Activated B cell treated with CpG ODN at 0.5 μM for 24 hours (primary cell): ENCODE data around the gene GLB1L2. TPM values are rescaled to one million over a fixed set of nuclear protein-coding genes. Genes with fewer than 3 reads are reported as not detected.

Experiments
- ATAC-seq: fragments of 200-7000 bp; cut with Tn5 transposase; one replicate; pipeline ENCODE4 v1.10.0; 2021; ENCODE audit warnings: low read depth, mild to moderate bottlenecking, moderate library complexity
- CTCF ChIA-PET: fragments of 350-600 bp; sonication (Branson Sonifier 250); formaldehyde crosslinking; loops from one replicate; lab custom pipeline; 2021; ENCODE audit warnings: antibody characterized with exemption; lab: Charles Lee
- POLR2A ChIA-PET: fragments of 350-600 bp; sonication (Branson Sonifier 250); formaldehyde crosslinking; loops from one replicate; lab custom pipeline; 2021; ENCODE audit warnings: antibody characterized with exemption; lab: Charles Lee
- DNase-seq: peaks from one replicate; pipeline ENCODE4 v3.0.0; 2022
- H3K27ac Mint-ChIP-seq: one replicate; pipeline ENCODE4 v1.8.0; 2020; ENCODE audit warnings: mixed read lengths
- H3K27me3 Mint-ChIP-seq: one replicate; pipeline ENCODE4 v1.8.0; 2021; ENCODE audit warnings: mixed read lengths
- H3K36me3 Mint-ChIP-seq: one replicate; pipeline ENCODE4 v1.8.0; 2021; ENCODE audit warnings: low read depth, mixed read lengths
- H3K4me1 Mint-ChIP-seq: one replicate; pipeline ENCODE4 v1.8.0; 2021; ENCODE audit warnings: mixed read lengths
- H3K4me3 Mint-ChIP-seq: one replicate; pipeline ENCODE4 v1.8.0; 2020; ENCODE audit warnings: mild to moderate bottlenecking, mixed read lengths
- H3K9me3 Mint-ChIP-seq: one replicate; pipeline ENCODE4 v1.8.0; 2020; ENCODE audit warnings: mixed read lengths
- intact Hi-C: fragments of 100-400 bp; cut with micrococcal nuclease; formaldehyde crosslinking; loops from one replicate; pipeline ENCODE4 v1.15.1; 2024
- total RNA-seq: library from RNA; stranded (reverse); gene quantifications from 2 replicates; pipeline ENCODE4 v1.2.3, GENCODE V29; 2022
- TF ChIP-seq, protein P1 (sequence below): fragments of 200-600 bp; IDR thresholded peaks from one replicate; pipeline ENCODE4 v1.8.0; 2022; ENCODE audit warnings: antibody characterized with exemption, mild to moderate bottlenecking

Gene GLB1L2
- total RNA-seq, 1 donor from 2014 or later: 0.33 TPM

DNA sequence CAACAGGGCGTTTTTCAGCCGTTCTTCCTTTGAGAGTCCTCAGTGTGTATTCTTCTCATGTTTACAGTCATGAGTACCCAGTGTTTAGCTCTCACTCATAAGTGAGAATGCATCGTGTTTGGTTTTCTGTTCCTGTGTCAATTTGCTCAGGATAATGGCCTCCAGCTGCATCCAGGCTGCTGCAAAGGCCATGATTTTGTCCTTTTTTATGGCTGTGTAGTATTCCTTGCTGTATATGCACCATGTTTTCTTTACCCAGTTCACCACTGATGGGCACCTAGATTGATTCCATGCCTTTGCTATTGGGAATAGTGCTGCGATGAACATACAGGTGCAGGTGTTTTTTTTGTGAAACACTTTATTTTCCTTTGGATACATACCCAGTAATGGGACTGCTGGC is 56.8 kb downstream of the GLB1L2 start:
- H3K4me1 Mint-ChIP-seq: no peaks in the 10 kb centered on the region
- no peak overlapping the region for H3K27ac Mint-ChIP-seq
- H3K4me3 Mint-ChIP-seq: no peak overlapping the region
- ChIA-PET POLR2A (no interaction called here), CTCF (no interaction called here)
- H3K9me3 Mint-ChIP-seq: no peaks in the 10 kb centered on the region
- peaks cover 3% of the 10 kb centered on the region for H3K27me3 Mint-ChIP-seq
- TF ChIP-seq, protein P1, sequence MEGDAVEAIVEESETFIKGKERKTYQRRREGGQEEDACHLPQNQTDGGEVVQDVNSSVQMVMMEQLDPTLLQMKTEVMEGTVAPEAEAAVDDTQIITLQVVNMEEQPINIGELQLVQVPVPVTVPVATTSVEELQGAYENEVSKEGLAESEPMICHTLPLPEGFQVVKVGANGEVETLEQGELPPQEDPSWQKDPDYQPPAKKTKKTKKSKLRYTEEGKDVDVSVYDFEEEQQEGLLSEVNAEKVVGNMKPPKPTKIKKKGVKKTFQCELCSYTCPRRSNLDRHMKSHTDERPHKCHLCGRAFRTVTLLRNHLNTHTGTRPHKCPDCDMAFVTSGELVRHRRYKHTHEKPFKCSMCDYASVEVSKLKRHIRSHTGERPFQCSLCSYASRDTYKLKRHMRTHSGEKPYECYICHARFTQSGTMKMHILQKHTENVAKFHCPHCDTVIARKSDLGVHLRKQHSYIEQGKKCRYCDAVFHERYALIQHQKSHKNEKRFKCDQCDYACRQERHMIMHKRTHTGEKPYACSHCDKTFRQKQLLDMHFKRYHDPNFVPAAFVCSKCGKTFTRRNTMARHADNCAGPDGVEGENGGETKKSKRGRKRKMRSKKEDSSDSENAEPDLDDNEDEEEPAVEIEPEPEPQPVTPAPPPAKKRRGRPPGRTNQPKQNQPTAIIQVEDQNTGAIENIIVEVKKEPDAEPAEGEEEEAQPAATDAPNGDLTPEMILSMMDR: no peak
- DNase-seq (no peak), ATAC-seq (no peak)
- intact Hi-C loops: no loop called here
- H3K36me3 Mint-ChIP-seq: no peaks in the 10 kb centered on the region

DNA sequence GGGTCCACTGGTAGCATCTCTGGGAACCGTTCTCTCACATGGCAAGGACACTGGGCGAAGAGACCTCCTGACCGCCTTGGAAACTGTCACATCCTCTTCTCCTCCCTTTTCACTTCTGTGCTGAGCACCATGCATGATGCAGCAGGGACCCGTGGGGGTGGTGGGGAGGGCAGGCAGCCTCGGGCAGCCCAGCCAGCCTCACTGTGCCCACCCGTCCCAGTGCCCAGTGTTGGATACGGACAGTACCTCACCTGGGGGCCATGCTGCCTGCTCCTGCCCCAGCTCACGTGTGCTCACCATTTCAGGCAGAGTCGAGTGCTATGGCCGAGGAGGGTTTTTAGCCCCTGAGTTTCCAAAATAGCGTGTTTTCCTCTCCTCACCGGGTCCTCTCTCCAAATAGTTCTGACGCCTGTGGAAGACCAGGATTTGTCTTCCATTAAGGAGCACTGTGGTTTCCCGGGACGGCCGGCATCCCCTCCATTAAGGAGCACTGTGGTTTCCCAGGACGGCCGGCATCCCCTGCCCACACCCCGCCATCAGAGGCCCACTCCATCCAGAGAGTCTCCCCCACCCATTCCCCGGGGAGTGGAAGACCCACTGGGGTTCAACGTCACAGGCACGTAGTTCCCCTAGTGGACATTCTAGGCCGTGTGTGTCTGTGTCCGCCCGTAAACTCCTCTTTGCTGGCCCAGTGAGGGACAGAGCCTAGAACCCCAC is 57.8 kb downstream of the GLB1L2 start:
- intact Hi-C loops: no loop called here
- no peaks in the 10 kb centered on the region for H3K4me1 Mint-ChIP-seq
- no peak overlapping the region for H3K4me3 Mint-ChIP-seq
- H3K36me3 Mint-ChIP-seq: no peaks in the 10 kb centered on the region
- POLR2A ChIA-PET: no interaction called here
- peaks cover 5% of the 10 kb centered on the region for H3K27me3 Mint-ChIP-seq
- ATAC-seq (no peak), DNase-seq (no peak)
- no peak overlapping the region for H3K27ac Mint-ChIP-seq
- CTCF ChIA-PET: no interaction called here
- H3K9me3 Mint-ChIP-seq: no peaks in the 10 kb centered on the region
- TF ChIP-seq, protein P1: no peak

DNA sequence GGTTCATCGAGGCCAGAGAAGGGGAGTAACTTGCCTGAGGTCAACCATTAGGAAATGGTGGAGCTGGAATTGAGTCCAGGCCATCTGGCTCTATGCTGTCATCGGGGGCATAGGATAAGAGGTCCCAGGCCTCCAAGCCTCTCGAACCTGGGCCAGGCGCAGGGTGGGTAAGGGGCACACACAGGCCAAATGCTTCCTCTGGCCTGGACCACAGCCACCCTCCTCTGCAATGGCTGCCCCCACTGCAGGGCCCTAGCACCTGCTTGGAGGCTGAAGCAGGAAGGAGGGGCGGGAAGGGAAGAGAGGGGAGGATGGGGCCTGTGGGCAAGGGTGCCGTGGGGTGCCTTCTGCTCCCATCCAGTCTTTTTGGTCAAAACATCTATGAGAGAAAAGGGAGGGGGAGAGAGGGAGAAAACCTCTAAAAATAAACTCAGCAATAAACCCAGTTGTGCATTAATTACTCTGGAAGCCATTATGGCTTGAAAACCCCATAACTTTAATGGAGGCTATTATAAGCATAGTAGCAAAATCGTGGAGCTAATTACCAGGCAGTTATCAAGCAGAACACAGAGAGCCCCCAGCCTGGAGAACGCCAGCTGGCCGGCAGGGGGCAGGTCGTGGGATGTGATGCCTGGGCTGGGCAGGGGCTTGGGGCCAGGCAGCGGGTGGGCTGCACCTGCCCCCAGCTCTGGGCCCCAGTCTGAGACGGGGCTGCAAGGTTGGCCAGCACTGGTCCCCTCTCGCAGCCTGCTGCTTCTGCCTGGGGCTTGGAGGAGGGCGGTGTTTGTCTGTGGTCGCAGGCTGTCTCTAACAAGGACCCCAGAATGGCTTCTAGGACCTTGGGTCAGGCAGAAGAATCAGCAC is 59.1 kb downstream of the GLB1L2 start:
- DNase-seq (no peak), ATAC-seq (no peak)
- Mint-ChIP-seq H3K36me3 (no peaks in the 10 kb centered on the region), H3K4me3 (no peak overlapping the region), H3K27ac (no peak overlapping the region), H3K4me1 (no peaks in the 10 kb centered on the region), H3K9me3 (no peaks in the 10 kb centered on the region), H3K27me3 (peaks cover 3% of the 10 kb centered on the region)
- TF ChIP-seq, protein P1: no peak
- intact Hi-C loops: no loop called here
- POLR2A ChIA-PET: no interaction called here
- CTCF ChIA-PET: no interaction called here

DNA sequence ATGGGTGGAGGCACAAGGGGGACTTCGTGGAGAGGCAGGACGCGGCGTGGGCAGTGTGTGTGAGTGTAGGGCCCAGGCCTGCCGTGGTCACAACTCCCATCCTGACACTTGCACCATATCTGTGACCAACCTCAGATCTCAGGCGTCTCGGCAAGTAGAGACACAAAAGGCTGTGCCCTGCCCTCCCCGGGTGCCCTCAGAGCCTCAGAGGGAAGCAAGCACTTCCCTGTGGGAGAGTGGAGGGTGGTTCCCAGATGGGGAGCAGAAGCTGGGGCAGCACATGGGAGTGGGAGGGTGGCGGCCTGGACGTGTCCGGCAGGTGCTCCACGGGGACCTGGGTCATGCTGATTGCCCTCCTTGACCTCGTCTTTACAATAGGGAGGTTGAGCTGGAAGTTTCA is 59.9 kb downstream of the GLB1L2 start:
- Mint-ChIP-seq H3K4me1 (no peaks in the 10 kb centered on the region), H3K9me3 (no peaks in the 10 kb centered on the region), H3K36me3 (no peaks in the 10 kb centered on the region), H3K4me3 (no peak overlapping the region), H3K27me3 (peaks cover 2% of the 10 kb centered on the region), H3K27ac (no peak overlapping the region)
- ChIA-PET POLR2A (no interaction called here), CTCF (no interaction called here)
- no peak for ATAC-seq
- DNase-seq: no peak
- intact Hi-C loops: no loop called here
- TF ChIP-seq, protein P1: no peak

DNA sequence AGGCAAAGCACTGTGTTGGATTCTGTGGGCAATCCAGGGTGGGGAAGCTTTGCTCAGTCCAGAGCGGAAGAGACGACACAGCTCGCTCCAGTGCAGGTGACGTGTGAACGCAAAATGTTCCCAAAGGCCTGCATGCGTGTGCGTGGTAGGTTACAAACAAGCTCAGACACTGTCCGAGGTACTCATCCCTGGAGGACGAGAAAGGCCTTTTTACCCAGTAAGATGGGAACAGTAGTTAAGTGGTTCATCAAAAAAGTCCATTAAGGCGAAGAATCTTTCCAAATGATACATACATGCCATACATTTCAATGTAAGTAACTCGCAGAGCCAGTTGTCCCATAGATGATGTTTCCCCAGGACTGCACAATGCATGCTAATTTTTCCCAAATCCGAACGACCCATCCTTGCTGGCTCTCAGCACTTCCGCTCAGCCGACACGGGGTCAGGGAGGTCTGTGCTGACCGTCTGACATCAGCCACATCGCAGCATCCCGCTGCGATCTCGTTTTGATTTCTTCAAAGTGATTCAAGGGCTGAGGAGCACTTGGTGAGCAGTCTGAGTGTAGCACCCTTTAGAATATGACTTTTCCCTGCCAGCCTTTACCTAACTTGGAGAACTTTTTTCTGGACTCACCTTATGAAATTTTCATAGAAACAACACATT is 61.3 kb downstream of the GLB1L2 start:
- H3K27me3 Mint-ChIP-seq: peaks cover 6% of the 10 kb centered on the region
- ATAC-seq (no peak), DNase-seq (no peak)
- H3K4me3 Mint-ChIP-seq: no peak overlapping the region
- H3K27ac Mint-ChIP-seq: no peak overlapping the region
- H3K36me3 Mint-ChIP-seq: no peaks in the 10 kb centered on the region
- no peaks in the 10 kb centered on the region for H3K4me1 Mint-ChIP-seq
- intact Hi-C loops: no loop called here
- H3K9me3 Mint-ChIP-seq: no peaks in the 10 kb centered on the region
- CTCF ChIA-PET: no interaction called here
- POLR2A ChIA-PET: no interaction called here
- TF ChIP-seq, protein P1: no peak
